LoVo (cell line): Measurements from ENCODE around the gene CCL26.
A peak's percentile ranks its signal among the peaks of the same experiment; 100 is the strongest.
"Not testable (repeated sequence)": the region's sequence is repeated elsewhere in the genome, so short reads cannot be mapped to it uniquely, and the experiment has no call there.

Experiments
- DNase-seq: peaks from one replicate; pipeline ENCODE4 v3.0.0-alpha.2; 2016; ENCODE audit warnings: low spot score

CCL26 gene

GRCh38 chr7:75738975-75739795 is 32.8 kb downstream of the CCL26 start:
- peak; percentile 100 for DNase-seq

GRCh38 chr7:75738604-75738974 is 33.4 kb downstream of the CCL26 start, which contains the start of gene HIP1:
Gene HIP1, minus strand, starts transcription at chr7:75738941. Its CDS starts 21 bp downstream, at chr7:75738920.
- DNase-seq = no peak

- no peak for DNase-seq
Measured at GRCh38 chr7:75737856-75738603, 34.0 kb downstream of the CCL26 start.

- no peak for DNase-seq
Measured at GRCh38 chr7:75735581-75736350, 36.2 kb downstream of the CCL26 start.

GRCh38 chr7:75734586-75735458 is 37.2 kb downstream of the CCL26 start:
- no peak for DNase-seq

GRCh38 chr7:75732764-75733630 is 39.0 kb downstream of the CCL26 start:
- no peak for DNase-seq

GRCh38 chr7:75732016-75732521 is 39.9 kb downstream of the CCL26 start:
- DNase-seq = no peak

- DNase-seq = no peak
Measured at GRCh38 chr7:75729851-75730274, 42.1 kb downstream of the CCL26 start.

- peak; percentile 98 for DNase-seq
Measured at GRCh38 chr7:75727881-75728593, 44.0 kb downstream of the CCL26 start.

- not testable (repeated sequence) for DNase-seq
Measured at GRCh38 chr7:75727351-75727750, 44.7 kb downstream of the CCL26 start.

GRCh38 chr7:75725306-75725705 is 46.7 kb downstream of the CCL26 start:
- no peak for DNase-seq

GRCh38 chr7:75723444-75723843 is 48.6 kb downstream of the CCL26 start:
- DNase-seq = no peak

GRCh38 chr7:75722373-75722772 is 49.6 kb downstream of the CCL26 start:
- no peak for DNase-seq

- not testable (repeated sequence) for DNase-seq
Measured at GRCh38 chr7:75721922-75722321, 50.1 kb downstream of the CCL26 start.

GRCh38 chr7:75721426-75721825 is 50.6 kb downstream of the CCL26 start:
- DNase-seq = no peak

- DNase-seq = no peak
Measured at GRCh38 chr7:75719626-75720025, 52.4 kb downstream of the CCL26 start.
